ENCODE results near the gene NFIX.

NFIX gene

DNA sequence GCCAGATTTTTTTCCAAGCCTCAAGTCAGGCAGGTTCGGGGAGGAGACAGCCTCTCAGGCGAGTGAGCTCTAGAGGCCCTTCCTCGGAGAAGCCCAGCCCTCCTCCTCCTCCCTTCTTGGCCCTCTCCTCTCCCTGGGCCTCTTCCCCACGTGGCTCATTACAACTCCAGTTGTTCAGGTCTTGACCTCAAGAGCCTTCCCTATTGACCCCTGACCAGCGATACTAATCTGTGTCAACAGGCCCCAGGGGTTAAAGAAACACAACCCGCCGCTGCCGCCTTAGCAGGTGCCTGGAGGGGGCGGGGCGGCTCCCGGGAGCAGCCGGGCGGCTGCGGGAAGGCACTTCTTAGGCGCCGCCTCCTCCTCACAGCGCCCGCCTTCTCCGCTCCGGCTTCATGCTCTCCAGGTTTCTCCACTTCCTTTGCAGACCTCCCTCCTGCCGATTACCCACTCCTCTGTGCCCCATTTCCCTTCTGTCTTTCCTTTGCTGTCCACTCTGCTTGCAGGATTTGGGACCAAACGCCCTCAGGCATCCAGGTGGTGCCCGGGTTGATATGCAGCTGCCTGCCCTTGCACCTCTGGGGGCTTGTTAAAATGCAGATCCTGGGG, 56.4 kb downstream of the NFIX start:
- Histone ChIP-seq H3K27me3 (replicated peaks; ENCODE audit: control insufficient read depth, insufficient read depth, low read length) (no peaks in the 10 kb centered on the region), H3K9me3 (ENCODE audit: control insufficient read depth, low read length) (no peaks in the 10 kb centered on the region), H3K9ac (ENCODE audit: low read length) (peak overlapping the region; percentile 91), H3K36me3 (ENCODE audit: control insufficient read depth, insufficient read depth, low read length, severe bottlenecking) (peaks cover 9% of the 10 kb centered on the region), H3K4me3 (ENCODE audit: low read length) (peak overlapping the region; percentile 2), H3K4me1 (ENCODE audit: control insufficient read depth, insufficient read depth, low read length) (peaks cover 67% of the 10 kb centered on the region)
- DNase-seq (ENCODE audit: low read depth) = peak; percentile 34

DNA sequence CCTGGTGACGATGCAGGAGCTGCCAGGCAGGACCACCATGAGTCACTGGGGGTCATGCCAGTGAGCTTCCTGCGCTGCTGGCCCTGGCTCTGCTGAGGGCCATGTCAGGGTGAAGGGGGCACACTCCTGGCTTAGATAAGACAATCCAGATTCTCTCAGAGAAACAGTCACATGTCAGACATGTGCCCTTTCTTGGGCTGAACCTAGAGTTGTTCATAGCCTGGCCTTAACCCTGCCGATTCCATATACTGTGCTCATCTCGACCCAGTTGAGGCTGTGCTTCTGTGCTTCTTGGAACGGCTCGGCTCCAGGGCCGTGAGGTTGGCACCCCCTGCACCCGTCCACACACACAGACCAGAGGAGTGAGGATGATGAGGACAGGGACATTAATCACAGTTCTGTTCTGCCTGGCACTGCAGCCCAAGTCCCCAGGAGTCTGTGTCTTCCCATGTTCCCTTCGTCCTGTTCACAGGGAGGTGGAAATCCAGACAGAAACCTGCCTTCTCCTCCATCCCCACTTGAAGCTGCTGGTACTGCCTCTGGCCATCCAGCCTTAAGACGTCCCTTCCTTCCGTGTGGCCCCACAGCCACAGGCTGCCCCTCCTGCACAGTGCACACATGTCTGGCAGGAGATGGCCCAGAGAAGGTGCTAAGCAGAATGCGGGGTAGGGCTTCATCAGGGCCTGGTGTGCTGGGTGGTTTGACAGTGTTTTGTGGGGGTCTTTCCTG, 57.3 kb downstream of the NFIX start:
- Histone ChIP-seq H3K4me1 (ENCODE audit: control insufficient read depth, insufficient read depth, low read length) (peaks cover 76% of the 10 kb centered on the region), H3K27me3 (replicated peaks; ENCODE audit: control insufficient read depth, insufficient read depth, low read length) (no peaks in the 10 kb centered on the region), H3K4me3 (ENCODE audit: low read length) (no peak overlapping the region), H3K9me3 (ENCODE audit: control insufficient read depth, low read length) (no peaks in the 10 kb centered on the region), H3K36me3 (ENCODE audit: control insufficient read depth, insufficient read depth, low read length, severe bottlenecking) (peaks cover 5% of the 10 kb centered on the region), H3K9ac (ENCODE audit: low read length) (peak overlapping the region; percentile 91)
- no peak for DNase-seq (ENCODE audit: low read depth)

DNA sequence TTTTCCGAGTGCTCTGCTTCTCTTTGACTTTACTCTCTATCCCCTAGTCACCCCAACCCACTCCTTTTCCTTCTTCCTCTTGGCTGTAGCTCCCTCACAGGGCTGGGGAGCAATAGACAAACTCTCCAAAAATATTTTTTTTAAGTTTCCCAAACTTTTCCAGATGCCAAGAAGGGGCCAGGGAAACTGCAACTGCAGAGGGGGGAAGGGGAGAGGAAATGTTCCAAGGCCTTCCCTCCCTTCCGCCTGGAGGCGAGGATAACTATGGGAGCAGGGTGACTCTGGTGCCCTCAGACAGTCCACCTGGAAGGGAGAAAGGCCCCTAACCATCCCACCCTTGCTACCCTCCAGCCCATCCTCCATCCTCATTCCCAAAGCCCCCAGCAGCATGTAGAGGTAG, 58.0 kb downstream of the NFIX start:
- peak; percentile 25 for DNase-seq (ENCODE audit: low read depth)
- no peaks in the 10 kb centered on the region for H3K36me3 ChIP-seq (ENCODE audit: control insufficient read depth, insufficient read depth, low read length, severe bottlenecking)
- H3K9me3 ChIP-seq (ENCODE audit: control insufficient read depth, low read length) = no peaks in the 10 kb centered on the region
- peak overlapping the region; percentile 39 for H3K4me3 ChIP-seq (ENCODE audit: low read length)
- H3K9ac ChIP-seq (ENCODE audit: low read length) = peak overlapping the region; percentile 91
- H3K4me1 ChIP-seq (ENCODE audit: control insufficient read depth, insufficient read depth, low read length) = peaks cover 83% of the 10 kb centered on the region
- H3K27me3 ChIP-seq (replicated peaks; ENCODE audit: control insufficient read depth, insufficient read depth, low read length) = no peaks in the 10 kb centered on the region

DNA sequence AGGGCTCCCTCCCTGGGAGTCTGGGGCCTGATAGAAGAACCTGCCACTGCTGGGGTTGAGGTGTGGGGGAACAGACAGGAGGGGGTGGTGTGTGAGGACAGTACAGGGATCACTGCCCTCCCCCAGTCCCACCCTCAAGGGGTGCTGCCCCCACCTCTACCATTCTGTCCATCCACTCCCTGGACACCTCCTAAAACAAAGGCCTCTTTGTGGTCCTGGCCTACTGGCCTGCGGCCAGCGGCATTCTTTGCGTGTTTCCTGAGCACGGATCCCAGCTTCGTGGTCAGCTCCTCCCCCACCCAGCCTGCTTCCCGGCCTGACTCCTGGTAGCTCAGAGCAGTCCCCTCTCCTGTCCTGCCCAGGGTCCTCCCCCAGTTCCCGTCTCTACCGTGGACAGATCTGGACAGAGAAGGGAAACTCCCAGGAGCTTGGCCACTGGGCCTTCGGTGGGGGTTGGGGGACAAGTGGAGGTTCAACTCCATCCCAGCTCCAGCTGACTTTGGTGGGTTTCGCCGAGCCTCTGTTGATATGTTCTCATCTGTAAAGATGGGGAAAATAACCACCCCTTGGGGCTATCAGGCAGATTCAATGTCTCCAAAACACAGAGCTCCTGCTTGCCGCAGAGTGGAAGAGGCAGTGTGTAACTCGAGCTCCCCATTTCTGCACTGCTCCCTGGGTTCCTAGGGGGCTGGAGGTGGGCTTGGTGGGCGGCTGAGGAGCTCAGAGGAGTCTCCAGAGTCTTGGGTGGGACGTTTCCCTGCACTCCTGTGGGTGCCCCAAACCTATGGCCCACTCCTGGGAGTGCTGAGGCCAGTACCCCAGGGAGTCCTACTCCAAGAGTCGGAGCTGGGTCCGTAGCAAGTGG, 58.7 kb downstream of the NFIX start:
- peak overlapping the region; percentile 91 for H3K9ac ChIP-seq (ENCODE audit: low read length)
- peaks cover 90% of the 10 kb centered on the region for H3K4me1 ChIP-seq (ENCODE audit: control insufficient read depth, insufficient read depth, low read length)
- H3K4me3 ChIP-seq (ENCODE audit: low read length) = peak overlapping the region; percentile 39
- H3K36me3 ChIP-seq (ENCODE audit: control insufficient read depth, insufficient read depth, low read length, severe bottlenecking) = no peaks in the 10 kb centered on the region
- peak; percentile 91 for DNase-seq (ENCODE audit: low read depth)
- no peaks in the 10 kb centered on the region for H3K9me3 ChIP-seq (ENCODE audit: control insufficient read depth, low read length)
- no peaks in the 10 kb centered on the region for H3K27me3 ChIP-seq (replicated peaks; ENCODE audit: control insufficient read depth, insufficient read depth, low read length)

DNA sequence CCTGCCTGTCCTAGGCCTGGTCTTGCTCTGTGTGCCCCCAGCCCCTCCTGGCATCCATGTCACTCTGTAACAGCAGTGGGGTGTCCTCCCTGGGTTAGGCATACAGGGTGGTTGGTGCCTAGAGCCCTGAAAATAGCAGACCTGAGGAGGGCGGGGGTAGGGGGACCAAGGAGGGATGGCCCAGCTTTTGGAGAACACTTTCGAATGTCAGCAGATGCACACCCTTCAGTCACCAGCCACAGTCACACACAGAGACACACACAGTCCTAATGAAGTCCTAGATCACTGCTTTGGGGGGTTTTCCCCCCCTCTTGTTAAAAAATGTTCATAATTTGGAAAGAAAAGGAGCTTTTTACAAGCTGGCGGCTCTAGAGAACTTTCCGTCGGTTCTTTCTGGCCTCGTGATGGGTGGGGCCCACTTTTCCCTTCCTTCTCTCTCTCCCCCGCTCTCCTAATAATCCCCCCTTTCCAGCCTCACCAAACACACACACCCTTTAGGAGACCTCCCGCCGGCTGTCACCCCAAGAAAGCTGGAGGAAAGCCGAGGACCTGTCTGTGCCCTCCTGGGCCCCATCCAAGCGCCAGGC, 59.4 kb downstream of the NFIX start:
- Histone ChIP-seq H3K27me3 (replicated peaks; ENCODE audit: control insufficient read depth, insufficient read depth, low read length) (no peaks in the 10 kb centered on the region), H3K4me1 (ENCODE audit: control insufficient read depth, insufficient read depth, low read length) (peaks cover 96% of the 10 kb centered on the region), H3K36me3 (ENCODE audit: control insufficient read depth, insufficient read depth, low read length, severe bottlenecking) (no peaks in the 10 kb centered on the region), H3K9me3 (ENCODE audit: control insufficient read depth, low read length) (no peaks in the 10 kb centered on the region), H3K4me3 (ENCODE audit: low read length) (peak overlapping the region; percentile 39), H3K9ac (ENCODE audit: low read length) (peak overlapping the region; percentile 91)
- DNase-seq (ENCODE audit: low read depth) = no peak

DNA sequence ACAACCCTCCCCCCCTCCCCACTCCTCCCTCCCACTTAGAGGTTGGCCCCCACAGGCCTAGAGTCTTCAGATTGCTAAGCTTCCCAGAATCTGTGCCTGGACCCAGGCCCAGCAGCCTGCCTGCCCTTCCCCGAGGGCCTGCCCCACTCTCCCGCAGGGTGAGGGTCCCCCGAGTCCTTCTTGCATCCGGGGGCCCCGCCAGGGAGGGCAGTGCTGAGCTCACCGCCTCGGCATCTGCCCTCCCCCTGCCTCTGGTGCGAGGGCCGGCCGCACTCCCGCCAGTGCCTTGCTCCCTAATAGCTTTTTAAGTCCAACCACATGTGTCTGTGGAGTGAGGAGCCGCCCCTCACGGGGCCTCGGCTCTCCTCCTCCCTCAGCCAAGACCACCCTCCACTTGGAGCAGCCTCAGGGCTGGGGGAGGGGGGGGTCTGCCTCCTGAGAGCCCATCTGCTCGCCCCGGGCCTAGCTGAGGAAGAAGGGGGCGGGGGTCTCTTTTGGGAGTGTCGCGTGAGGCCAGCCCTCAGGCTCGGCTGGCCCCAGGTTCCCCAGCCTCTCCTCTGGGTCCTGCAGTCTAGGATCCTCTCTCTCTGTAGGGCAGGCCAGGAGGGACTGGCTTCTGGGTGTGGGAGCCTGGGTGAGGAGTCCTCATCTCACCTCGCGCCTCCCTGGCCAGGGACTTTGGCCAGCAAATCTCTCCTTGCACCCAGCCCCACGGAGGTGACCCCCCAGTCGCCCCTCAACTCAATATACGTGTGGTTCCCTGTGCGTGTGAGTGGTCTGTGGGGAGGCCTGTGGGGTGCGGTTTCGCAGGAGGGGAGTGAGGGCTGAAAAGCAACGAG, 60.2 kb downstream of the NFIX start:
- Histone ChIP-seq H3K9me3 (ENCODE audit: control insufficient read depth, low read length) (no peaks in the 10 kb centered on the region), H3K36me3 (ENCODE audit: control insufficient read depth, insufficient read depth, low read length, severe bottlenecking) (no peaks in the 10 kb centered on the region), H3K9ac (ENCODE audit: low read length) (peak overlapping the region; percentile 96), H3K4me1 (ENCODE audit: control insufficient read depth, insufficient read depth, low read length) (peaks cover 96% of the 10 kb centered on the region), H3K4me3 (ENCODE audit: low read length) (peak overlapping the region; percentile 67), H3K27me3 (replicated peaks; ENCODE audit: control insufficient read depth, insufficient read depth, low read length) (no peaks in the 10 kb centered on the region)
- peak; percentile 96 for DNase-seq (ENCODE audit: low read depth)

DNA sequence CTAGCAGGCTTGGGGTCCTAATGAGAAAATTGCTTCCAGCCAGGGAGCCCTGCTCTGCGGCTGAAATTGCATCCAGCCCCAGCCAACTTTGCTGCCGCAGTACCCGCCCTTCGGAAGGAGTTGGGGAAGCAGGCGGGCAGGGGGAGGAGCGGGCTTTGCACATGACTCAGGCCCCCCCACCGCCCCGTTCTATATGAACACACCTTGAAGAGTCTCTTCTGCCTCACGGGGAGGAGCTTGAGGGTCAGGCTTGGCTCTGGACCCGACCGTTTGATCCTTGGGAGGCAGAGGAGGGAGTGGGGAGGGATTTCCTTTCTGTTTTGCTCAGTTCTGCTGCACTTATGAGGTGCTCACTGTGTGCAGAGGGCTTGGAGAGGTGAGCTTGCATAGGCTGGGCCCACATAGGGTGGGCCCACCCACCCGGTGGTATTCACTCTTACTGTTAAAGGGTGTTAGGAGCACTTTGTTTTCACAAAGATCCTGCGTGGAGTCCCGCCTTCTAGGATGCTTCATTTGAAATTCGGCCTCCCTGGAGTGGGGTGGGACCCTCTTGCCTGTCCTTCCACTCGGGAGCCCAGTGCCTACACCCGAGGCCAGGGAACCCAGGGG, 60.9 kb downstream of the NFIX start:
- no peaks in the 10 kb centered on the region for H3K36me3 ChIP-seq (ENCODE audit: control insufficient read depth, insufficient read depth, low read length, severe bottlenecking)
- H3K9ac ChIP-seq (ENCODE audit: low read length) = peak overlapping the region; percentile 96
- H3K9me3 ChIP-seq (ENCODE audit: control insufficient read depth, low read length) = no peaks in the 10 kb centered on the region
- no peaks in the 10 kb centered on the region for H3K27me3 ChIP-seq (replicated peaks; ENCODE audit: control insufficient read depth, insufficient read depth, low read length)
- peak; percentile 83 for DNase-seq (ENCODE audit: low read depth)
- peak overlapping the region; percentile 67 for H3K4me3 ChIP-seq (ENCODE audit: low read length)
- peaks cover 96% of the 10 kb centered on the region for H3K4me1 ChIP-seq (ENCODE audit: control insufficient read depth, insufficient read depth, low read length)

DNA sequence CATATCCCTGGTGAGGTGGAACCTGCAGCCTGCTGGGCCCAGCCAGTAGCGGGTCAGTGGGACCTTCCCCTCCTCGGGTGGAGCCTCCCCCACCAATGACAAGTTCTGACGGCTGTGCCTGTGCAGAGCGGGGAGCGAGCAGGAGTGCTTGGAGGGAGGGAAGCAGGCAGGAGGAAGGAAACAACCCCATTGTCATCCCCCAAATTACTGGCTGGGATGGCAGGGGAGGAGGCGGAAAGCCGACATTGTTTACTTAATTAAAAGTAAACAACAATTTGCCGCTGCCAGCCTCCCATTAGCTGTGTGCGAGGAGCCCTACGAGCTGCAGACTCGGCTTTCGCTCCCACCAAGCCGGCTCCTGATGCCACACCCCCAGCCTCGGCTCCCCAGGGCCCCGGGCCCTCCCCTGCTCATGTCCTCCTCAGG, 61.9 kb downstream of the NFIX start:
- no peaks in the 10 kb centered on the region for H3K9me3 ChIP-seq (ENCODE audit: control insufficient read depth, low read length)
- DNase-seq (ENCODE audit: low read depth) = no peak
- H3K9ac ChIP-seq (ENCODE audit: low read length) = peak overlapping the region; percentile 96
- no peak overlapping the region for H3K4me3 ChIP-seq (ENCODE audit: low read length)
- H3K27me3 ChIP-seq (replicated peaks; ENCODE audit: control insufficient read depth, insufficient read depth, low read length) = no peaks in the 10 kb centered on the region
- H3K36me3 ChIP-seq (ENCODE audit: control insufficient read depth, insufficient read depth, low read length, severe bottlenecking) = no peaks in the 10 kb centered on the region
- peaks cover 96% of the 10 kb centered on the region for H3K4me1 ChIP-seq (ENCODE audit: control insufficient read depth, insufficient read depth, low read length)

DNA sequence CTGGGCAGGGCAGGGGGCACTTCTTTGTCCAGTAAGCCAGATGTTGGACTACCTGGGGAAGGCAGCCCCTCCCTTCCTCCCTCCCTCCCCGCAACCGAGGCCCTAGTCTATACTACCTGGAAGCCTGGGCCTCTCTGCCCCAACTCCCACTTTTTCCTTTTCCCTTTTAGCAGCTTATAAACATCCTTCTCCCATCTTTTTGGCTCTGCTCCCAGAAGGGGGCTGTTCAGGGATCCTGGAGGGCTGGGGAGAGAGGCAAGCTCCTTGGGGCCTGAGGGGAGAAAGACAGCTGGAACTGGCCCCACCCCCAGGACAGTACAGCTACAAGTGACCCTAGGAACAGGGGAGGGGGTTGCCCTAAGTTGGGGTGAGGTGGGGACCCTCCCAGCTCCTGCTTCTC, 62.5 kb downstream of the NFIX start:
- Histone ChIP-seq H3K4me1 (ENCODE audit: control insufficient read depth, insufficient read depth, low read length) (peaks cover 96% of the 10 kb centered on the region), H3K4me3 (ENCODE audit: low read length) (no peak overlapping the region), H3K9me3 (ENCODE audit: control insufficient read depth, low read length) (no peaks in the 10 kb centered on the region), H3K9ac (ENCODE audit: low read length) (peak overlapping the region; percentile 96), H3K36me3 (ENCODE audit: control insufficient read depth, insufficient read depth, low read length, severe bottlenecking) (no peaks in the 10 kb centered on the region), H3K27me3 (replicated peaks; ENCODE audit: control insufficient read depth, insufficient read depth, low read length) (no peaks in the 10 kb centered on the region)
- no peak for DNase-seq (ENCODE audit: low read depth)

DNA sequence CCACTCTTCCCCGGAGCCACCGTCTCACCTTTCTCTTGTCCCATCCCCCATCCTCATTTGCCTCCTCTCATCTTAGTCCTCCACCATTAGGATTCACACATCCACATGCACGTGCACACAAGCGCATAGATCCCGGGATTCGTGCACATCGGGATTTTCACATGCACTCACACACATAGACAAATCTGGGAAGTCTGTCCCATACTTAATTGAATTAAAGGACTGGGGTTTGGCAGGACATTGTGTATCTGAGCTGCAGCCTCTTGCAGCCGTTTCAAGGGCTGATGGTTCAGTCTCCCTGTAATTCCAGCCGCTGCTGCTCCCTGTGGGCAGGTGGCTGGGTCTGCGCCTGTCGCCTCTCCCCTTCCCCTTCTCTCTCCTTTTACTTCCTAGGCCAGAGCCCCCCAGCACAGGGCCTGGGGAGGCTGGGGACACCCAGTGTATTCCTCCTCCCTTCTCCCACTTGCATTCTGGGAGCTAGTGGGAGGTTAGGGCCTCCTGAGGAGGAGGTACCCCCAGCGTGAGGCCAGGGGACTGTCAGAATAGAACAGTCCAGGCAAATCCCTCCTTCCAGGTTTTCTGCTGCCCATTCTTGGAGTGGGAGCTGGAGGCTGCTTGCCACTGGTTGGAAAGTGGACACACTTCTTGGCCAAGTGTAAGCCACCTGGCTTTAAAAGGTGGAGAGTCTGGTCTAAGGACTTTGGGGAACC, 63.8 kb downstream of the NFIX start:
- H3K4me1 ChIP-seq (ENCODE audit: control insufficient read depth, insufficient read depth, low read length) = peaks cover 96% of the 10 kb centered on the region
- no peaks in the 10 kb centered on the region for H3K9me3 ChIP-seq (ENCODE audit: control insufficient read depth, low read length)
- peak; percentile 29 for DNase-seq (ENCODE audit: low read depth)
- H3K9ac ChIP-seq (ENCODE audit: low read length) = peak overlapping the region; percentile 86
- no peaks in the 10 kb centered on the region for H3K36me3 ChIP-seq (ENCODE audit: control insufficient read depth, insufficient read depth, low read length, severe bottlenecking)
- no peaks in the 10 kb centered on the region for H3K27me3 ChIP-seq (replicated peaks; ENCODE audit: control insufficient read depth, insufficient read depth, low read length)
- H3K4me3 ChIP-seq (ENCODE audit: low read length) = peak overlapping the region; percentile 47
